GM06990 (cell line): Measurements from ENCODE around the gene GAD2.

ENCODE experiments used
- DNase-seq: peaks from one replicate; pipeline ENCODE4 v3.0.0-alpha.2; 2011; ENCODE audit not compliant: insufficient read length; ENCODE audit errors: extremely low read depth
- H3K27me3 ChIP-seq: replicated peaks from 2 replicates; pipeline ENCODE4 v1.6.0; 2011; ENCODE audit warnings: low read length; ENCODE audit not compliant: control insufficient read depth, insufficient read depth
- H3K36me3 ChIP-seq: 2 replicates; pipeline ENCODE4 v1.5.1; 2011; ENCODE audit warnings: low read length; ENCODE audit not compliant: control insufficient read depth, insufficient read depth
- H3K4me3 ChIP-seq: replicated peaks from 2 replicates; pipeline ENCODE4 v1.5.1; 2011; ENCODE audit warnings: low read depth, mild to moderate bottlenecking, control low read depth, low read length
- TF ChIP-seq, protein P1 (sequence below): IDR thresholded peaks from 2 replicates; pipeline ENCODE4 v1.5.1; 2011; ENCODE audit warnings: low read length, control low read depth, mild to moderate bottlenecking, inconsistent platforms; ENCODE audit not compliant: insufficient read depth, poor library complexity, severe bottlenecking

GAD2 gene

GRCh38 chr10:26242706-26243350 is 26.3 kb downstream of the GAD2 start:
- no peaks in the 10 kb centered on the region for H3K36me3 ChIP-seq
- TF ChIP-seq, protein P1, sequence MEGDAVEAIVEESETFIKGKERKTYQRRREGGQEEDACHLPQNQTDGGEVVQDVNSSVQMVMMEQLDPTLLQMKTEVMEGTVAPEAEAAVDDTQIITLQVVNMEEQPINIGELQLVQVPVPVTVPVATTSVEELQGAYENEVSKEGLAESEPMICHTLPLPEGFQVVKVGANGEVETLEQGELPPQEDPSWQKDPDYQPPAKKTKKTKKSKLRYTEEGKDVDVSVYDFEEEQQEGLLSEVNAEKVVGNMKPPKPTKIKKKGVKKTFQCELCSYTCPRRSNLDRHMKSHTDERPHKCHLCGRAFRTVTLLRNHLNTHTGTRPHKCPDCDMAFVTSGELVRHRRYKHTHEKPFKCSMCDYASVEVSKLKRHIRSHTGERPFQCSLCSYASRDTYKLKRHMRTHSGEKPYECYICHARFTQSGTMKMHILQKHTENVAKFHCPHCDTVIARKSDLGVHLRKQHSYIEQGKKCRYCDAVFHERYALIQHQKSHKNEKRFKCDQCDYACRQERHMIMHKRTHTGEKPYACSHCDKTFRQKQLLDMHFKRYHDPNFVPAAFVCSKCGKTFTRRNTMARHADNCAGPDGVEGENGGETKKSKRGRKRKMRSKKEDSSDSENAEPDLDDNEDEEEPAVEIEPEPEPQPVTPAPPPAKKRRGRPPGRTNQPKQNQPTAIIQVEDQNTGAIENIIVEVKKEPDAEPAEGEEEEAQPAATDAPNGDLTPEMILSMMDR = no peak
- H3K4me3 ChIP-seq = no peak overlapping the region
- DNase-seq = no peak
- H3K27me3 ChIP-seq = no peaks in the 10 kb centered on the region; the same call in none of the 2 replicates

DNA sequence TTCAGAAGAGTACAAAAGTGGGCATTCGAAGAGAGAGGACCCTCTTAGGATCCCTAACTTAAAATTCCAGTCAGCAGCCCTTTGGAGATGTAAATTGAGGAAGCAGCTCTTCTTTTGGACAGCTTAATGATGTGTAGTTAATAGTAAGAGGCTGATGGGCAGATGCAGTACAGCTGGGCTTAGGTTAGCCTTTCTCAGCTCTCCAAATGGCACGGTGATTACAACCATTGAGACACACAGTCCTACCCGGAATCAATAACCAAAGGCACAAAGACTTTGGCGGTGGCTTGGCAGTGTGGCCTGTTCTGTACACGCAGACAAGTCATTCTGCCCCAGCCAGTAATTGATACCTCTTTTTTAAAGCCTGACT is 26.8 kb downstream of the GAD2 start:
- H3K27me3 ChIP-seq = no peaks in the 10 kb centered on the region; the same call in none of the 2 replicates
- H3K36me3 ChIP-seq = no peaks in the 10 kb centered on the region
- DNase-seq = no peak
- TF ChIP-seq, protein P1 = no peak
- H3K4me3 ChIP-seq = no peak overlapping the region

DNA sequence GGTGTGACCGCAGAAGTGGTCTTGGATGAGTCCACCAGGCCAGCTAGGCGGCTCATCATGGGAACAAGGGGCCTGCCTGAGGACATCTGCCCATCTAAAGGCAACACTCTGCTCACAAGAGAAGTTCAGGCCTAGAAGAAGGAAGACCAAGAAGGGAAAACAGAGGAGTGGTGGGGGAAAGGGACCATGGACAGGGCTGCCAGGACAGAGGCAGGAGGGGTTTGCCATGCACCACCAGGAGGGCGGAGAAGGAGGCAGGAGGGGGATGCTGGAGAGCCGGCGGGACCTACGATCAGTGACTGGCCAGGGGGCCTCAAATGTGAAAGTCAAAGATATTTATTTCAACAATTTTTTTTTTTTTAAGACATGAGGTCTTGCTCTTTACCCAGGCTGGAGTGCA is 33.1 kb downstream of the GAD2 start:
- H3K4me3 ChIP-seq = no peak overlapping the region
- TF ChIP-seq, protein P1 = no peak

GRCh38 chr10:26251925-26252324 is 35.4 kb downstream of the GAD2 start:
- DNase-seq = no peak
- no peak overlapping the region for H3K4me3 ChIP-seq
- TF ChIP-seq, protein P1 = no peak

More for the DNA sequence above, 33.1 kb downstream of the GAD2 start:
- Histone ChIP-seq H3K36me3 (no peaks in the 10 kb centered on the region), H3K27me3 (no peaks in the 10 kb centered on the region)
- no peak for DNase-seq

DNA sequence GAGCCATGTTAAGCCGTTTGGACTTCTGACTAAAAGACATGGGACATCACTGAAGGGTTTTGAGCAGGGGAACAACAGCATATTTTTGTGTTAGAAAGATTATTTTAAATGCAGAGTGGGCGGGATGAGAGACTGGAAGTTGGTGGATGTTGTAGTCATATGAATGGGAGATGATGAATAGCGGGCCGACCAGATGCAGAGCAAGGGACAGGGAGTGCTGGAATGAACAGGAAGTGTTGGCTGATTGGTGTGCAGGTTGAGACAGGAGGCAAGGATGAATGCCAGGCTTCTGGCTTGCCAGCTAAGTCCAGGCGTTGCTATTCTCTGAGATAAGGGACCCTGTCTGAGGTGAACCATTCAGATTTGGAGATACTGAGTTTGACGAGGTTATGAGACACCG is 38.0 kb downstream of the GAD2 start:
- Histone ChIP-seq H3K36me3 (no peaks in the 10 kb centered on the region), H3K4me3 (no peak overlapping the region), H3K27me3 (peaks cover 2% of the 10 kb centered on the region)
- TF ChIP-seq, protein P1 = no peak
- no peak for DNase-seq

More at GRCh38 chr10:26251925-26252324, 35.4 kb downstream of the GAD2 start:
- H3K36me3 ChIP-seq = no peaks in the 10 kb centered on the region
- H3K27me3 ChIP-seq = peaks cover 2% of the 10 kb centered on the region

DNA sequence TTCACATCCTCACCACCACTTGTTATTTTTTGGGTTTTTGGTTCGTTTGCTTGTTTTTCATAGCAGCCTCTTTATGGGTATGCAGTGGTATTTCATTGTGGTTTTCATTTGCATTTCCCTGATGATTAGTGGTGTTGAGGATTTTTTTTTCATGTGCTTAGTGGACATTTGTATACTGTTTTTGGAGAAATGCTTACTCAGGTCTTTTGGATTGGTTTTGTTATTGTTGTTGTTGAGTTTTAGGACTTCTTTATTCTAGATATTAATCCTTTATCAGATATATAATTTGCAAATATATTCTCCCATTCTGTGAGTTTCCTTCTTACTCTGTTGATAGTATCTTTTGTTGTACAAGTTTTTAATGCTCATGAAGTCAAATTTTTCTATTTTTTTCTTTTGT is 42.8 kb downstream of the GAD2 start:
- H3K36me3 ChIP-seq = no peaks in the 10 kb centered on the region
- DNase-seq = no peak
- H3K4me3 ChIP-seq = no peak overlapping the region
- TF ChIP-seq, protein P1 = no peak
- peaks cover 2% of the 10 kb centered on the region for H3K27me3 ChIP-seq
